HG03469 (cell line): ENCODE measurements around the gene SMIM8.

Experiments
- ATAC-seq: cut with Tn5 transposase; IDR thresholded peaks from one replicate; pipeline ENCODE4 v1.9.1; 2021; ENCODE audit warnings: mild to moderate bottlenecking, moderate library complexity, moderate number of reproducible peaks; ENCODE audit not compliant: unreplicated experiment

Gene SMIM8

GRCh38 chr6:87384038-87384437, 61.6 kb downstream of the SMIM8 start:
- ATAC-seq, result no peak

GRCh38 chr6:87384449-87384848, 62.1 kb downstream of the SMIM8 start:
- no peak for ATAC-seq

- no peak for ATAC-seq
Observed at GRCh38 chr6:87391334-87391733, 68.9 kb downstream of the SMIM8 start.
